HepG2 (cell line): Measurements from ENCODE around the gene ZBTB2. TPM values are rescaled to one million over a fixed set of nuclear protein-coding genes. Genes with fewer than 3 reads are reported as not detected.

Source experiments
- ATM ChIP-seq: fragments of 450-650 bp; IDR thresholded peaks from 2 replicates; pipeline ENCODE4 v1.7.1; 2017; ENCODE audit warnings: mild to moderate bottlenecking, borderline replicate concordance
- BHLHE40 ChIP-seq: IDR thresholded peaks from 2 replicates; pipeline ENCODE4 v1.6.1; 2011; ENCODE audit warnings: low read length, improper control_type of control experiment
- FOXA3 ChIP-seq: IDR thresholded peaks from 2 replicates; pipeline ENCODE4 v1.6.1; 2016; ENCODE audit warnings: missing genetic modification reagents, missing compliant biosample characterization
- MIER3 ChIP-seq: IDR thresholded peaks from 2 replicates; pipeline ENCODE4 v1.6.1; 2016; ENCODE audit warnings: missing compliant biosample characterization, borderline replicate concordance
- NCOA5 ChIP-seq: sonication (generic); formaldehyde crosslinking; IDR thresholded peaks from 2 replicates; pipeline ENCODE4 v1.4.0; 2020; ENCODE audit warnings: missing genetic modification reagents
- PAXIP1 ChIP-seq: sonication (generic); formaldehyde crosslinking; conservative IDR thresholded peaks from 2 replicates; pipeline ENCODE4 v1.4.0; 2020; ENCODE audit warnings: mild to moderate bottlenecking, missing genetic modification reagents, moderate library complexity
- SAP130 ChIP-seq: IDR thresholded peaks from 2 replicates; pipeline ENCODE4 v1.6.1; 2016; ENCODE audit warnings: low read depth
- SOX6 ChIP-seq, 2 experiments: fragments of 450-650 bp in 1 of 2; sonication (generic) in 1 of 2; formaldehyde crosslinking in 1 of 2; IDR thresholded peaks; 2 replicates each; pipeline versions ENCODE4 v1.4.0 to v1.6.1; 2017 to 2020; ENCODE audit warnings: antibody characterized with exemption in 1 of 2, mild to moderate bottlenecking in 1 of 2, missing genetic modification reagents in 1 of 2
- YY1 ChIP-seq: IDR thresholded peaks from 2 replicates; pipeline ENCODE4 v1.6.1; 2011; ENCODE audit warnings: low read length, low read depth, moderate library complexity, mild to moderate bottlenecking; ENCODE audit not compliant: insufficient read depth, insufficient replicate concordance
- ZBTB3 ChIP-seq: sonication (generic); formaldehyde crosslinking; IDR thresholded peaks from 2 replicates; pipeline ENCODE4 v1.4.0; 2020; ENCODE audit warnings: low read depth, mild to moderate bottlenecking, moderate library complexity, missing genetic modification reagents, borderline replicate concordance
- ZKSCAN5 ChIP-seq: sonication (generic); formaldehyde crosslinking; IDR thresholded peaks from 2 replicates; pipeline ENCODE4 v1.5.1; 2020; ENCODE audit warnings: mild to moderate bottlenecking, missing genetic modification reagents
- ZNF230 ChIP-seq: sonication (generic); formaldehyde crosslinking; IDR thresholded peaks from 2 replicates; pipeline ENCODE4 v1.4.0; 2020; ENCODE audit warnings: mild to moderate bottlenecking, missing genetic modification reagents
- ZNF274 ChIP-seq: sonication (generic); formaldehyde crosslinking; IDR thresholded peaks from 2 replicates; pipeline ENCODE4 v1.5.1; 2020; ENCODE audit warnings: mild to moderate bottlenecking, missing genetic modification reagents
- ZNF747 ChIP-seq: sonication (generic); formaldehyde crosslinking; IDR thresholded peaks from 2 replicates; pipeline ENCODE4 v1.8.1; 2023; ENCODE audit warnings: missing genetic modification reagents, mild to moderate bottlenecking, borderline replicate concordance
- ZNF770 ChIP-seq: sonication (generic); formaldehyde crosslinking; IDR thresholded peaks from 2 replicates; pipeline ENCODE4 v1.5.0; 2020; ENCODE audit warnings: mild to moderate bottlenecking, missing genetic modification reagents
- ZNF792 ChIP-seq: IDR thresholded peaks from 2 replicates; pipeline ENCODE4 v1.6.1; 2016
- polyA plus RNA-seq, 8 experiments: library from polyadenylated mRNA; depleted of rRNA in 3 of 8; stranded (reverse) in 7 of 8; unstranded in 1 of 8; fragments of >200 nt; fragmentation: Illumina TruSeq in 4 of 8; extraction: Trizol in 4 of 8; gene quantifications; 2 replicates each; pipeline versions ENCODE4 v1.2.1 to v1.2.3, GENCODE V29; 2011 to 2016; ENCODE audit warnings: low read depth in 4 of 8, missing spikeins in 1 of 8, mixed read lengths in 1 of 8; ENCODE audit not compliant: insufficient read depth in 1 of 8
- total RNA-seq, 5 experiments: library from RNA; depleted of rRNA; stranded (reverse); fragments of >200 nt; fragmentation: Illumina TruSeq; extraction: Trizol; gene quantifications; 2 replicates each; pipeline ENCODE4 v1.2.3, GENCODE V29; 2016; ENCODE audit warnings: low read depth in 1 of 5
- TF ChIP-seq, protein P1 (sequence below): sonication (generic); formaldehyde crosslinking; IDR thresholded peaks from 2 replicates; pipeline ENCODE4 v1.4.0; 2020; ENCODE audit warnings: mild to moderate bottlenecking, missing genetic modification reagents
- TF ChIP-seq, protein P2 (sequence below): IDR thresholded peaks from 2 replicates; pipeline ENCODE4 v1.6.1; 2016; ENCODE audit warnings: mild to moderate bottlenecking, missing biosample characterization, missing genetic modification reagents

ZBTB2 gene
- total and polyA plus RNA-seq, 2 of the 13 experiments (the other 11 are each of a cell fraction or from before 2014, with no cell fraction given) = 15.4 to 22.8 TPM

GRCh38 chr6:151323791-151324487, 67.4 kb downstream of the ZBTB2 start (continued):
- TF ChIP-seq, protein P1, sequence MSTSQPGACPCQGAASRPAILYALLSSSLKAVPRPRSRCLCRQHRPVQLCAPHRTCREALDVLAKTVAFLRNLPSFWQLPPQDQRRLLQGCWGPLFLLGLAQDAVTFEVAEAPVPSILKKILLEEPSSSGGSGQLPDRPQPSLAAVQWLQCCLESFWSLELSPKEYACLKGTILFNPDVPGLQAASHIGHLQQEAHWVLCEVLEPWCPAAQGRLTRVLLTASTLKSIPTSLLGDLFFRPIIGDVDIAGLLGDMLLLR (CRISPR knock-in tag) = no peak
- peak; percentile 48; the same call in 1 of the 2 replicates for TF ChIP-seq BHLHE40
- TF ChIP-seq MIER3 = 0 out of 2 replicates have a peak, but pooled peaks have one; percentile 30
- 0 out of 2 replicates have a peak, but pooled peaks have one; percentile 73 for TF ChIP-seq ZNF230 (CRISPR knock-in tag)
- TF ChIP-seq PAXIP1 (CRISPR knock-in tag) = peak; percentile 45; the same call in 1 of the 2 replicates
- TF ChIP-seq ZKSCAN5 (CRISPR knock-in tag) = no peak
- TF ChIP-seq NCOA5 (CRISPR knock-in tag) = no peak
- TF ChIP-seq ZNF747 (CRISPR knock-in tag) = peak; percentile 18; the same call in 1 of the 2 replicates
- peak; percentile 46; the same call in 1 of the 2 replicates for TF ChIP-seq FOXA3
- TF ChIP-seq ZBTB3 (CRISPR knock-in tag) = no peak
- 0 out of 2 replicates have a peak, but pooled peaks have one; percentile 52 for TF ChIP-seq ZNF274 (CRISPR knock-in tag)
- TF ChIP-seq ATM = no peak
- peak; percentile 68; the same call in 1 of the 2 replicates for TF ChIP-seq SAP130 (CRISPR knock-in tag)
- TF ChIP-seq ZNF792 (CRISPR knock-in tag) = peak; percentile 59; the same call in 1 of the 2 replicates
- peak; percentile 78 for TF ChIP-seq YY1
- TF ChIP-seq, protein P2, sequence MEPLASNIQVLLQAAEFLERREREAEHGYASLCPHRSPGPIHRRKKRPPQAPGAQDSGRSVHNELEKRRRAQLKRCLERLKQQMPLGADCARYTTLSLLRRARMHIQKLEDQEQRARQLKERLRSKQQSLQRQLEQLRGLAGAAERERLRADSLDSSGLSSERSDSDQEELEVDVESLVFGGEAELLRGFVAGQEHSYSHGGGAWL = no peak; the same call in 1 of the 2 replicates
- TF ChIP-seq SOX6 (IDR thresholded peaks at IDR 0.05) = no peak
- peak; percentile 60; the same call in 1 of the 2 replicates for TF ChIP-seq SOX6 (CRISPR knock-in tag; IDR thresholded peaks at IDR 0.05)
- TF ChIP-seq ZNF770 (CRISPR knock-in tag) = 0 out of 2 replicates have a peak, but pooled peaks have one; percentile 13
